NT2/D1 (cell line): ENCODE results near the gene SNX14.

Experiments used
- DNase-seq: peaks from one replicate; pipeline ENCODE4 v3.0.0-alpha.2; 2011; ENCODE audit warnings: low read depth, low spot score
- H3K27me3 ChIP-seq: 2 replicates; pipeline ENCODE4 v1.6.0; 2011; ENCODE audit warnings: mild to moderate bottlenecking; ENCODE audit not compliant: insufficient read length, insufficient read depth
- H3K36me3 ChIP-seq: 2 replicates; pipeline ENCODE4 v1.6.1; 2011; ENCODE audit warnings: mild to moderate bottlenecking, low read length, mixed read lengths; ENCODE audit not compliant: insufficient read depth, insufficient read length
- H3K4me1 ChIP-seq: 2 replicates; pipeline ENCODE4 v1.5.1; 2011; ENCODE audit not compliant: insufficient read depth, insufficient read length
- H3K4me3 ChIP-seq: 2 replicates; pipeline ENCODE4 v1.5.1; 2011; ENCODE audit warnings: low read depth; ENCODE audit not compliant: insufficient read length
- H3K9ac ChIP-seq: 2 replicates; pipeline ENCODE4 v1.6.0; 2011; ENCODE audit warnings: low read depth; ENCODE audit not compliant: insufficient read length
- H3K9me3 ChIP-seq: 2 replicates; pipeline ENCODE4 v1.5.1; 2011; ENCODE audit warnings: mild to moderate bottlenecking, low read length; ENCODE audit not compliant: insufficient read depth
- SUZ12 ChIP-seq: IDR thresholded peaks from 2 replicates; pipeline ENCODE4 v1.6.1; 2011; ENCODE audit not compliant: insufficient read length, insufficient read depth; ENCODE audit errors: extremely low read depth
- YY1 ChIP-seq: IDR thresholded peaks from 2 replicates; pipeline ENCODE4 v1.6.1; 2011; ENCODE audit not compliant: insufficient read length, insufficient read depth
- ZNF274 ChIP-seq: IDR thresholded peaks from 2 replicates; pipeline ENCODE4 v1.6.1; 2011; ENCODE audit warnings: mild to moderate bottlenecking, low read depth, low read length

SNX14 gene

GRCh38 chr6:85468326-85468725 is 125.3 kb downstream of the SNX14 start:
- no peak for DNase-seq
- Histone ChIP-seq H3K9ac (no peak overlapping the region), H3K27me3 (no peaks in the 10 kb centered on the region), H3K4me1 (peaks cover 3% of the 10 kb centered on the region), H3K9me3 (no peaks in the 10 kb centered on the region), H3K36me3 (no peaks in the 10 kb centered on the region), H3K4me3 (no peak overlapping the region)
- TF ChIP-seq YY1 (no peak), SUZ12 (no peak), ZNF274 (no peak)

DNA sequence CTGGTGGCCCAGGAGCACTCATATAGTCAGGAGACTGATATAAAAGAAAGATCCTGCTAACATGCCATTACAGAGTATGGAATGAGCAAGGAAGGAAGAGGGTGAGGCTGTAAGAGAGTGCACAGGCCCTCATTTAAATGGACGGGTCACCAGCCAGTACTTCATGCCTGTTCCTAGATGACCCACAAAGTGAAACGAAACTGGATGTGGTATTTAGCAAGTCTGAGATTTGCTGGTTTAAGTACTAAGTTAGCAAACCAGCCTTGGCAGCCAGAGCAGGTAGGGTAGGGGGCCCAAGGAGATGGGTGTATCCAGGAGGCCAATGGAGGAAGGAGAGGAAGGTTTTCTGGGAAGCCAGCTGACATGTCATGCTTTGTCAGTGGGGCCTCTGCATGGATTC is 127.9 kb downstream of the SNX14 start:
- Histone ChIP-seq H3K4me3 (no peak overlapping the region), H3K4me1 (peaks cover 3% of the 10 kb centered on the region), H3K27me3 (no peaks in the 10 kb centered on the region), H3K9ac (no peak overlapping the region), H3K9me3 (no peaks in the 10 kb centered on the region), H3K36me3 (no peaks in the 10 kb centered on the region)
- TF ChIP-seq ZNF274 (no peak), SUZ12 (no peak), YY1 (no peak)
- DNase-seq: no peak

DNA sequence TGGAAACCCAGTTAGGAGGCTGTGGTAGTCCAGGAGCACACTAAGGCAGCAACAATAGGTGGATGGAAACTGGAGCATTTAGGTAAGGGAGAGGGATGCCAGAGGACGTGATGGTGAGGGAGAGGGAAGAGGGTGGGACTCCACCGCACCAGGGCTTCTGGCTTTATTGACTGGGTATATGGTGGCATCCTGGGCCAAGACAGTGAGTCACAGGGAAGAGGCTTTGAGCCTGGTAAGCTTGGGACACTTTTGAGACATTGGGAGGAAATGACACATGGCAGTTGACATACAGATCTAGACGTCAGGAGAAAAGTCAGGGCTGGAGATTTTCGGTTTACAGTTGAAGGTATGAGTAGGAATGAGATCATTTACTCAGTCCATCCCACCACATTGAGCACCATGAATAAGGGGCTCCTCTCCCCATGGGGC is 128.9 kb downstream of the SNX14 start:
- Histone ChIP-seq H3K9ac (no peak overlapping the region), H3K36me3 (no peaks in the 10 kb centered on the region), H3K27me3 (no peaks in the 10 kb centered on the region), H3K9me3 (no peaks in the 10 kb centered on the region), H3K4me3 (no peak overlapping the region), H3K4me1 (peaks cover 5% of the 10 kb centered on the region)
- TF ChIP-seq SUZ12: no peak
- TF ChIP-seq ZNF274: no peak
- TF ChIP-seq YY1: no peak
- no peak for DNase-seq

DNA sequence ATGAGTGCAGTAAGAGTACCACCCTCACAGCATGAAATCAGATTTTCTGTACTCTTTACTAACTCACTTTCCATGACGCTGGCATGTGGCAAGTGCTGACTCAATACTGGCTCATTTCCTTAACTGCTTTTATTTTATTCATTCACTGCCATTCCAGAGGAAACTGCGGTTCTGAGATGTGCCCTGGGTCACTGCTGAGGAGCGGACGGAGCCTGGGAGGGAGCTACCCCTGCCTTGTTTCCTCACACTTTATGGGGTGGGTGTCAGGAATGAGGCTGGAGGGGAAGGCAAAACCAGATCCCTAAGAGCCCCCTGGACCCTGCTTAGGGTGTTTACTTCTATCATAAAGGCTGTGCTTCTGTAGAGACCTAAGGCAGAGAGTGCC is 129.4 kb downstream of the SNX14 start:
- no peak overlapping the region for H3K4me3 ChIP-seq
- no peak for TF ChIP-seq ZNF274
- no peak for TF ChIP-seq SUZ12
- TF ChIP-seq YY1: no peak
- no peaks in the 10 kb centered on the region for H3K9me3 ChIP-seq
- no peak for DNase-seq
- no peaks in the 10 kb centered on the region for H3K27me3 ChIP-seq
- H3K9ac ChIP-seq: no peak overlapping the region
- H3K36me3 ChIP-seq: no peaks in the 10 kb centered on the region
- peaks cover 5% of the 10 kb centered on the region for H3K4me1 ChIP-seq

DNA sequence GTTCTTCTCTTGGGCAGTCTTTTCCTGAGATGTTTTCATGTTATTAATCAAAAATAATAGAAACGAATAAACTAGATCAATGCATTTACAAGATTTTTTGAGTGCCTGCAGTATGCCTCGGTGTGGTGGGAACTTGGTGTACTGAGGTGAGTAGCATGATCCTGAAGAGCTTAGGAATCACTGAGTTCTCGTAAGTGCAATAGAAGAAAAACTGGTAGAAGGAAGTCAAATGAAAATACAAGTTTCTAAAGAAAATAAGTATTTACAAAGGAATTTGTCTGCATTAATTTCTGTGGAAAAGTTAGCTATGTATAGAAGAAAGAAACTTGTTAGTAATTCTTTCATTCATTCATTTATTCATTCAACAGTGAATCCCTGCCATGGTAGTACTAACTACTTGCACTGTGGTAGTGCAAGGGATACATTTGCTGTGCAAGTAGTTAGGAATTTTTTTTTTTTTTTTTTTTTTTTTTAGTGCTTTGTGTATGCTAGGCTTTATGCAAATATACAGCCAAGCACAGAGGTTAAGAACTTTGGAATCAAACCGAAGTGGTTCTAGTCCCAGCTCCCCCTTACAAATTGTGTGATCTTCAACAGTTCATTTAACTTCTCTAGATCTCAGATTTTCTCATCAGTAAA is 129.9 kb downstream of the SNX14 start:
- H3K36me3 ChIP-seq: no peaks in the 10 kb centered on the region
- no peak for DNase-seq
- H3K4me3 ChIP-seq: no peak overlapping the region
- no peaks in the 10 kb centered on the region for H3K9me3 ChIP-seq
- no peak overlapping the region for H3K9ac ChIP-seq
- H3K4me1 ChIP-seq: peaks cover 5% of the 10 kb centered on the region
- no peaks in the 10 kb centered on the region for H3K27me3 ChIP-seq
- no peak for TF ChIP-seq SUZ12

DNA sequence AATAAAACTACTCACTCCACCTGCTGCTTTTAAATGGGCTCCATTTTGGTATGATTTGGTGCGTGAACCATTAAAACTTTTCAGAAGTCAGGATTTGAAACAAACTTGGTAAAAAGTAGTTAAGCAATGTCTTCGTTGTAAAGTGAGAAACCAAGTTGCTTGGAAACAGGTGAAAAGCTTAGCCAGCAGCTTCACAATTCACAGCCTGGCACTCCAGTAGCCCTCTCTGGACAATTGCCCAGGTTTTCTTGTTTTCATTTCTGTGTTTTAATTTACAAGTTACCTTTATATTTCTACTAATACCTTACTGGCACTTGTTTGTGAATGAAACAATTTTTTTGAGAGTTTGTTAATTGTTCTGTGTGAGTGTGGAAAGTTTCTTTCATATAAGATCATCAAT is 131.0 kb downstream of the SNX14 start:
- H3K27me3 ChIP-seq: no peaks in the 10 kb centered on the region
- H3K4me1 ChIP-seq: peaks cover 5% of the 10 kb centered on the region
- H3K9ac ChIP-seq: no peak overlapping the region
- H3K4me3 ChIP-seq: no peak overlapping the region
- DNase-seq: no peak
- TF ChIP-seq YY1 (no peak), SUZ12 (no peak), ZNF274 (no peak)
- H3K36me3 ChIP-seq: no peaks in the 10 kb centered on the region
- H3K9me3 ChIP-seq: no peaks in the 10 kb centered on the region

GRCh38 chr6:85461798-85462170 is 131.9 kb downstream of the SNX14 start:
- Histone ChIP-seq H3K4me3 (no peak overlapping the region), H3K9ac (no peak overlapping the region)
- TF ChIP-seq SUZ12 (no peak), ZNF274 (no peak), YY1 (no peak)

DNA sequence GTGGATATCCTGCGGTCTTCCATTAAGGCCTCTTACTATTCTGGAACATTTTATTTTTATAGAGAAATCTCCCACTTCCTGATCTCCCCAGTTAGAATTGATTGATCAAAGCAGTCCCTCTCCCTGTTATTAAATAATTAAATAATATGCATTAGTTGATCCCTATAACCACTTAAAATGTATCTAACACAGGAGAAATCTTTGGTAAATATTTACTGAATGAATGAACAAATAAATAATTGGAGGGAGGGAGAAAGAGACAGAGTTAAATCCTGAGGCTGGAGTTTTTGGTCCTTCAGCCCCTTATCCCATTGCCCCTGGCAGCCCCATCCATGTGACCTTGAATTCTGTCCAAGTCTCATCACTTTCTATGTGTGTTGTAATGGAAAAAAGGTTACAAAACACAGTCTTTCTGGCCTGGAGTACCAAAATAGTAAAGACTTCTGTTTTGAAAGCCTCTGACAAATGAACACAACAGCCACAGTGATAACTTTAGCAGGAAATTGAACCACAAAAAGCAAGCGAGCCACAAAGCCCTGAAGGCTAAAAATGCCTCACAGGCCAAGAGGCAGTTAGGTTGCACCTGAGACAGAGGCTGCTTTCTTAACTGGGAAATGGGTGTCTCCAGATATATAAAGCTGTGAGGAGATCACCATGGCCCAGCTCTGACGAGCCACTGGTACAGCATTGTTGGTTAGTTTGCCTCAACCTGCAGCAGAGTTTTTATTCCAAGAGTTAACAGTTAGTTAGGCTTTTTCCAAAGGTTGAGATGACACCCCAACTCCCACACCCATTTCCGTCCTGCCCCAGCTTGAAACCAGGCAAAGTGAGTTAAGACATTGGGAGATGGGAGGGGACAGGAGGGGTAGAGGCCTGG is 132.5 kb downstream of the SNX14 start:
- Histone ChIP-seq H3K4me1 (peaks cover 5% of the 10 kb centered on the region), H3K4me3 (no peak overlapping the region), H3K9ac (no peak overlapping the region), H3K9me3 (no peaks in the 10 kb centered on the region), H3K27me3 (no peaks in the 10 kb centered on the region), H3K36me3 (no peaks in the 10 kb centered on the region)
- DNase-seq: no peak
- no peak for TF ChIP-seq ZNF274
- TF ChIP-seq YY1: no peak
- no peak for TF ChIP-seq SUZ12

More at GRCh38 chr6:85461798-85462170, 131.9 kb downstream of the SNX14 start:
- H3K4me1 ChIP-seq: peaks cover 5% of the 10 kb centered on the region
- H3K36me3 ChIP-seq: no peaks in the 10 kb centered on the region
- no peaks in the 10 kb centered on the region for H3K27me3 ChIP-seq
- DNase-seq: no peak
- H3K9me3 ChIP-seq: no peaks in the 10 kb centered on the region
